Tibial nerve (tissue), 4 donors: ENCODE results near the gene RPL28. TPM values are rescaled to one million over a fixed set of nuclear protein-coding genes. Genes with fewer than 3 reads are reported as not detected.

Source experiments
- DNase-seq, 2 donors: peaks; one replicate each; pipeline ENCODE4 v3.0.0-alpha.2; 2019; ENCODE audit warnings: low spot score in 2 of 2
- H3K27ac ChIP-seq, 4 donors: fragments of 200-600 bp; sonication (generic) in 3 of 4; one replicate each; pipeline ENCODE4 v1.5.1; 2017 to 2019; ENCODE audit warnings: mild to moderate bottlenecking in 1 of 4
- H3K27me3 ChIP-seq, 2 donors: fragments of 200-600 bp; sonication (generic) in 1 of 2; one replicate each; pipeline versions ENCODE4 v1.5.1 to v1.6.0; 2017 to 2019
- H3K36me3 ChIP-seq, 3 donors: fragments of 200-600 bp; sonication (generic); one replicate each; pipeline ENCODE4 v1.5.1; 2018 to 2019
- H3K4me1 ChIP-seq, 4 donors: fragments of 200-600 bp; sonication (generic) in 3 of 4; one replicate each; pipeline ENCODE4 v1.5.1; 2017 to 2019
- H3K4me3 ChIP-seq, 4 donors: fragments of 200-600 bp; sonication (generic) in 3 of 4; one replicate each; pipeline ENCODE4 v1.5.1; 2017 to 2019; ENCODE audit warnings: mild to moderate bottlenecking in 1 of 4, moderate library complexity in 1 of 4
- H3K9me3 ChIP-seq, 4 donors: fragments of 200-600 bp; sonication (generic) in 3 of 4; one replicate each; pipeline ENCODE4 v1.5.1; 2017 to 2019
- CTCF ChIP-seq, 5 experiments: fragments of 200-600 bp in 3 of 5; fragments of 450-650 bp in 2 of 5; sonication (generic) in 3 of 5; IDR thresholded peaks; one replicate each; pipeline ENCODE4 v1.5.1; 2016 to 2019; ENCODE audit warnings: antibody characterized with exemption in 5 of 5, mild to moderate bottlenecking in 3 of 5, moderate library complexity in 2 of 5
- EP300 ChIP-seq, 2 donors: sonication (generic); formaldehyde crosslinking; IDR thresholded peaks; one replicate each; pipeline ENCODE4 v1.6.1; 2017; ENCODE audit warnings: antibody characterized with exemption in 2 of 2, mild to moderate bottlenecking in 1 of 2
- POLR2A ChIP-seq, 2 donors: fragments of 450-650 bp; IDR thresholded peaks; one replicate each; pipeline ENCODE4 v1.6.1; 2017; ENCODE audit warnings: antibody characterized with exemption in 2 of 2, mild to moderate bottlenecking in 2 of 2, moderate library complexity in 2 of 2
- WGBS, 2 donors: methylation state at CpG; one replicate each; pipeline ENCODE4 v1.1.5; 2018; 5-methylcytosine and 5-hydroxymethylcytosine counted together
- total RNA-seq, 4 donors: library from RNA; depleted of rRNA; stranded (reverse); fragments of >200 nt; gene quantifications; one replicate each; pipeline ENCODE4 v1.1.0, GENCODE V29; 2016

The RPL28 gene
- total RNA-seq, 4 donors from 2014 or later = 266 to 574 (median 354) TPM

DNA sequence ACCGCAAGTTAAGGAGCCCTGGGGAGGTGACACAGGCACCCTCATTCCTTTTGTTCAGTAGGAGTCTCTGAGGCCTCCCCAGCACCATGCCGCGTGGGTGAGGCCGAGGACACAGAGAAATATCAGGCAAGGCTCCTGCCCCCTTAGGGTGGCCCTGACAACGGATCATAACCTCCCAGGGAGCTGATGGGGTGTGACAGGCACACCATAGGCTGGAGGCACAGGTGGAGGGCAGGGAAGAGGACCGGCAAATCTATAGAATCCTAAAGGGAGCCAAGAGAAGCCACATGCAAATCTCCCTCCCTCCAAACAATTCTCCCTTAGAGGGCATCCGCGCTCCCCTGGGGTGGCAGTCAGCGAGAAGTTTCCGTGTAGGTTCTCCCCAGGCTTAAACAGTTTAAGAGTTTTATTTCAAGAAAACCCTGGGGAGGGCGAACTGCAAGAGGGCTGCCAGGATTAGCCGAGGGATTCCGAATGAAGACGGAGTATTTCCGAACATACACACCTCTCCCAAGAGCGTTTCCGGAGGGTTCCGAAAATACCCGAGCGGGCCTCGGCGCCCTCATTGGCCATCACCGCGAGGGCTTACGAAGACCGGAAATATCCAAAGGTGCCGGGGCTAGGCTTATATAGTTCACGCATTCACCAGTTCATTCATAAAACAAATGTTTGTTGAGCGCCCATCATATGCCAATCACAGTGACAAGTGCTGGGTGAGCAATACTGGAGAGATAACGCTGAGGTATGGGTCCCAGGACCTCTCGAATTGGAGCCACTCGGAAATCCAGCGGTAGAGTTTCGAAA lies 610 bp upstream of the RPL28 start:
- TF ChIP-seq CTCF (IDR thresholded peaks at IDR 0.05) (no peak), POLR2A (IDR thresholded peaks at IDR 0.05) (no peak), EP300 (IDR thresholded peaks at IDR 0.05) (no peak)
- no peaks in the 10 kb centered on the region for H3K9me3 ChIP-seq
- peak overlapping the region; percentile 79 to 97 (median 92) for H3K27ac ChIP-seq
- H3K4me3 ChIP-seq = peak overlapping the region; percentile 69 to 95 (median 92)
- peaks cover 0 to 33% (median 12%) of the 10 kb centered on the region in 3 donors for H3K36me3 ChIP-seq
- 5 to 6% methylated on average over 32 to 34 of the region's 34 CpGs for WGBS, 2 donors
- no peaks in the 10 kb centered on the region for H3K27me3 ChIP-seq
- peaks cover 0 to 57% (median 37%) of the 10 kb centered on the region in 4 donors for H3K4me1 ChIP-seq
- peak; percentile 98 to 99 for DNase-seq

- WGBS, 2 donors = 3 to 4% methylated on average over 18 to 32 of the region's 33 CpGs
- no peak for TF ChIP-seq POLR2A (IDR thresholded peaks at IDR 0.05)
- no peak for TF ChIP-seq CTCF (IDR thresholded peaks at IDR 0.05)
- TF ChIP-seq EP300 (IDR thresholded peaks at IDR 0.05) = no peak
- H3K4me1 ChIP-seq = peaks cover 0 to 68% (median 37%) of the 10 kb centered on the region in 4 donors
- peaks cover 0 to 47% (median 12%) of the 10 kb centered on the region in 3 donors for H3K36me3 ChIP-seq
- H3K9me3 ChIP-seq = no peaks in the 10 kb centered on the region
- peak overlapping the region; percentile 79 to 97 (median 92) for H3K27ac ChIP-seq
- DNase-seq = no peak
- peak overlapping the region; percentile 69 to 95 (median 92) for H3K4me3 ChIP-seq
- no peaks in the 10 kb centered on the region for H3K27me3 ChIP-seq
Observed at GRCh38 chr19:55386493-55386971, 800 bp downstream of the RPL28 start.

GRCh38 chr19:55387736-55388497 lies 2.2 kb downstream of the RPL28 start:
- H3K9me3 ChIP-seq = no peaks in the 10 kb centered on the region
- H3K4me1 ChIP-seq = peaks cover 0 to 72% (median 37%) of the 10 kb centered on the region in 4 donors
- TF ChIP-seq POLR2A (IDR thresholded peaks at IDR 0.05) = no peak
- no peak for DNase-seq
- peak overlapping the region in 1 of 4 donors; percentile 96 for H3K27ac ChIP-seq
- no peaks in the 10 kb centered on the region for H3K27me3 ChIP-seq
- H3K4me3 ChIP-seq = peak overlapping the region in 3 of 4 donors; percentile 0 to 91 (median 69)
- H3K36me3 ChIP-seq = peaks cover 0 to 61% (median 12%) of the 10 kb centered on the region in 3 donors
- WGBS, 2 donors = 81% methylated on average over 15 to 20 of the region's 24 CpGs

DNA sequence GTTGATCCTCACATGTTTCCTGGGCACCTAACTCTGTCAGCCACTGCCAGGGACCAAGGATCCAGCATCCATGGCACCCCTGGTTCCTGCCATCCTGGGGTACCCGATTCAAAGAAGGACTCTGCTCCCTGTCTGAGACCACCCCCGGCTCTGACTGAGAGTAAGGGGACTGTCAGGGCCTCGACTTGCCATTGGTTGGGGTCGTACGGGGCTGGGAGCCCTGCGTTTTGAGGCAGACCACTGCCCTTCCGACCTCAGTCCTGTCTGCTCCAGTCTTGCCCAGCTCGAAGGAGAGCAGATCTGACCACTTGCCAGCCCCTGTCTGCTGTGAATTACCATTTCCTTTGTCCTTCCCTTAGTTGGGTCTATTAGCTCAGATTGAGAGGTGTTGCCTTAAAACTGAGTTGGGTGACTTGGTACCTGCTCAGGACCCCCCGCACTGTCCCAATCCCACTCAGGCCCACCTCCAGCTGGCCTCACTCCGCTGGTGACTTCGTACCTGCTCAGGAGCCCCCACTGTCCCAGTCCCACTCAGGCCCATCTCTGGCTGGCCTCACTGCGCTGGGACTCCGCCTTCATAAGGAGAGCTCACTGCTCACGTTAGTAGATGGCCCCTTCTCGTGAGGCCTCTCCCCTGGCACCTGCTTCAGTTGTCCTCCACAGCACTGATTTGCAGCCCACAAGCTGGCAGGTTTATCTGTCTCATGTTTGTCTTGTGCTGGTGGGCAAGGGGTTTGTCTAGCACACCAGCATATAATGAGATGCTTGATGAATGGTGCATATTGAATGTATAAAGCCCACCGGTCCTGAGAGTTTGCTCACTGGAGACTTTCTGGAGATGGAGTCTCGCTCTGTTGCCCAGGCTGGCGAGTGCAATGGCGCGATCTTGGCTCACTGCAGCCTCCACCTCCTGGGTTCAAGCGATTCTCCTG lies 3.9 kb downstream of the RPL28 start:
- Histone ChIP-seq H3K36me3 (peaks cover 0 to 62% (median 12%) of the 10 kb centered on the region in 3 donors), H3K4me3 (no peak overlapping the region)
- no peak for TF ChIP-seq EP300 (IDR thresholded peaks at IDR 0.05)
- TF ChIP-seq POLR2A (IDR thresholded peaks at IDR 0.05) = no peak
- TF ChIP-seq CTCF (IDR thresholded peaks at IDR 0.05) = no peak

DNA sequence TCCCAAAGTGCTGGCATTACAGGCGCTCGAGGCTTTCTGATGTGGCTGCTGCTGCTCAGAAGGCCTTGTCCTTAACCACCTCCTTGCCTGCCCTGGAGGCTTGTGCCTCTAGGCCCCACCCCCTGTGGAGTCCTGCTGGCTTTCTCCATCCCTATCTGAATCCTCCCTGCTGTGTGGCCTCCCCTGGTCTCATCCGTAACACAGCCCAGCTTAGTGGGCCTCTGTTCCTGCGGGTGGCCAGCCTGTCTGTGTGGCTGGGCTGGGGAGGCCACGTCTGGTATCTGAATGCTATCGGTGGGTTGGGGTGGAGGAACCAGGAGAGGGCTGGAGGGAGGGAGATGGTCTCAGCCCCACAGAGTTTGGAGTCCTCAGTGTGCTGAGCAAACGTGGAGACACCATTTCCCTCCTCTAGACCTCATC lies 4.7 kb downstream of the RPL28 start:
- H3K9me3 ChIP-seq = no peaks in the 10 kb centered on the region
- no peak for TF ChIP-seq EP300 (IDR thresholded peaks at IDR 0.05)
- 66 to 71% methylated on average over 7 of the region's 7 CpGs for WGBS, 2 donors
- H3K4me1 ChIP-seq = peaks cover 0 to 56% (median 26%) of the 10 kb centered on the region in 4 donors
- H3K27ac ChIP-seq = no peak overlapping the region
- peaks cover 0 to 62% (median 12%) of the 10 kb centered on the region in 3 donors for H3K36me3 ChIP-seq
- DNase-seq = no peak
- no peak overlapping the region for H3K4me3 ChIP-seq
- no peaks in the 10 kb centered on the region for H3K27me3 ChIP-seq

More for the DNA sequence above, 3.9 kb downstream of the RPL28 start:
- H3K27ac ChIP-seq = peak overlapping the region in 1 of 4 donors; percentile 11
- no peak for DNase-seq
- H3K27me3 ChIP-seq = no peaks in the 10 kb centered on the region
- WGBS, 2 donors = 75 to 79% methylated on average over 18 to 21 of the region's 21 CpGs
- no peaks in the 10 kb centered on the region for H3K9me3 ChIP-seq
- H3K4me1 ChIP-seq = peaks cover 0 to 60% (median 30%) of the 10 kb centered on the region in 4 donors
